Body of pancreas (tissue), 4 donors: ENCODE data around the gene FAM83B.

Source experiments
- POLR2A ChIP-seq, 3 donors: fragments of 450-650 bp; IDR thresholded peaks; one replicate each; pipeline ENCODE4 v1.6.1; 2016; ENCODE audit warnings: antibody characterized with exemption in 3 of 3, mild to moderate bottlenecking in 2 of 3
- TF ChIP-seq, protein P1 (sequence below), 7 experiments: fragments of 450-650 bp in 4 of 7; fragments of 200-600 bp in 3 of 7; sonication (generic) in 3 of 7; IDR thresholded peaks; one replicate each; pipeline ENCODE4 v1.5.1; 2016 to 2019; ENCODE audit warnings: antibody characterized with exemption in 7 of 7

DNA sequence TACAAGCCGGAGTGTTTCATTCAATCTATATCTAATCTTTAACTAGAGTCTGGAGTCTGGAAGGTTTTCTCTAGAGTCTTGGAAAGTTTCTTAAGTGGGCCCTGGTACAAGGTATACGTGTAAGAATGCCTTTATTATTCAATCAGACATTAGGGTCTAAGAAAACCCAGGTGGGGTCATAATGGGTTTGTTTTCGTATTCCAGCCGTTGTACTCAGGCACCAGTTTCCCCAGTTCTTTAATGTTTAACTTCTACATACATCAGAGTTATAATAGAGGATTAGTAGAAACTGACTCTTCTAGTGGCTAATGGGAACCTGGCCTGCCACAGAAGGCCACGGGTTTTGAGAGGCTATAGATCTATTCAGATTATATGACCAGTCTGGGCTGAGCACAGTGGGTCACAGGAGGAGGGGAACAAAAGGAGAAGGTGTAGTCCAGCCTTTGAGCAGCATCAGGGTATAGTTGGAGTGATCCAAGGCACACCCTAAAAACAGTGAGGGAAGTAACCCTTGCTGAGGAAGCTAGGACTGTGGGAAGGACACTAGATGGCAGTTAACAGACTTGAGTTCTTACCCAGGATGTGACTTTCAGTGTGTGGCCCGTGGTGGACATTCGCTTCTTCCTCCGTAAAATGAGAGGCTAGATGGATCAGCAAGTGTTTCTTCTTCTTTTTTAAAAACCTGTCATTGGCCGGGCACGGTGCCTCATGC lies 15.5 kb downstream of the FAM83B start:
- TF ChIP-seq, protein P1, sequence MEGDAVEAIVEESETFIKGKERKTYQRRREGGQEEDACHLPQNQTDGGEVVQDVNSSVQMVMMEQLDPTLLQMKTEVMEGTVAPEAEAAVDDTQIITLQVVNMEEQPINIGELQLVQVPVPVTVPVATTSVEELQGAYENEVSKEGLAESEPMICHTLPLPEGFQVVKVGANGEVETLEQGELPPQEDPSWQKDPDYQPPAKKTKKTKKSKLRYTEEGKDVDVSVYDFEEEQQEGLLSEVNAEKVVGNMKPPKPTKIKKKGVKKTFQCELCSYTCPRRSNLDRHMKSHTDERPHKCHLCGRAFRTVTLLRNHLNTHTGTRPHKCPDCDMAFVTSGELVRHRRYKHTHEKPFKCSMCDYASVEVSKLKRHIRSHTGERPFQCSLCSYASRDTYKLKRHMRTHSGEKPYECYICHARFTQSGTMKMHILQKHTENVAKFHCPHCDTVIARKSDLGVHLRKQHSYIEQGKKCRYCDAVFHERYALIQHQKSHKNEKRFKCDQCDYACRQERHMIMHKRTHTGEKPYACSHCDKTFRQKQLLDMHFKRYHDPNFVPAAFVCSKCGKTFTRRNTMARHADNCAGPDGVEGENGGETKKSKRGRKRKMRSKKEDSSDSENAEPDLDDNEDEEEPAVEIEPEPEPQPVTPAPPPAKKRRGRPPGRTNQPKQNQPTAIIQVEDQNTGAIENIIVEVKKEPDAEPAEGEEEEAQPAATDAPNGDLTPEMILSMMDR (IDR thresholded peaks at IDR 0.05), result no peak
- TF ChIP-seq POLR2A (IDR thresholded peaks at IDR 0.05), result no peak
